ENCODE results near the gene CELA2B.
"Not testable (repeated sequence)": the region's sequence is repeated elsewhere in the genome, so short reads cannot be mapped to it uniquely, and the experiment has no call there.

CELA2B gene

GRCh38 chr1:15475752-15476314 is at the start of gene CELA2B:
CELA2B (plus strand) TSS chr1:15476104; CDS start chr1:15476126, 22 bp downstream.
- DNase-seq: no peak

- no peak for DNase-seq
Measured at GRCh38 chr1:15426492-15427279, 49.2 kb upstream of the CELA2B start.

- DNase-seq: no peak
Measured at GRCh38 chr1:15427280-15427666, 48.6 kb upstream of the CELA2B start.

GRCh38 chr1:15428252-15428651 is 47.7 kb upstream of the CELA2B start:
- not testable (repeated sequence) for DNase-seq

- no peak for DNase-seq
Measured at GRCh38 chr1:15428815-15429435, 47.0 kb upstream of the CELA2B start.

- no peak for DNase-seq
Measured at GRCh38 chr1:15429701-15430149, 46.2 kb upstream of the CELA2B start.

- peak; percentile 60 for DNase-seq
Measured at GRCh38 chr1:15430787-15431570, 44.9 kb upstream of the CELA2B start.

- DNase-seq: no peak
Measured at GRCh38 chr1:15431571-15431948, 44.3 kb upstream of the CELA2B start.

GRCh38 chr1:15432324-15432723 is 43.6 kb upstream of the CELA2B start:
- no peak for DNase-seq

- DNase-seq: no peak
Measured at GRCh38 chr1:15433471-15433870, 42.4 kb upstream of the CELA2B start.

- not testable (repeated sequence) for DNase-seq
Measured at GRCh38 chr1:15434739-15435138, 41.2 kb upstream of the CELA2B start.

- no peak for DNase-seq
Measured at GRCh38 chr1:15435239-15436077, 40.4 kb upstream of the CELA2B start.

- DNase-seq: no peak
Measured at GRCh38 chr1:15436881-15437442, 38.9 kb upstream of the CELA2B start.

- no peak for DNase-seq
Measured at GRCh38 chr1:15439325-15439724, 36.6 kb upstream of the CELA2B start.

- DNase-seq: no peak
Measured at GRCh38 chr1:15440357-15440756, 35.5 kb upstream of the CELA2B start.

- no peak for DNase-seq
Measured at GRCh38 chr1:15441247-15441646, 34.7 kb upstream of the CELA2B start.

- DNase-seq: no peak
Measured at GRCh38 chr1:15442119-15442518, 33.8 kb upstream of the CELA2B start.

GRCh38 chr1:15442759-15443158 is 33.1 kb upstream of the CELA2B start:
- DNase-seq: no peak

- no peak for DNase-seq
Measured at GRCh38 chr1:15443281-15443680, 32.6 kb upstream of the CELA2B start.

- no peak for DNase-seq
Measured at GRCh38 chr1:15444468-15445389, 31.2 kb upstream of the CELA2B start.

All from NCI-H345 (cell line).